Liver (tissue), 3 donors: Measurements from ENCODE around the gene ANKRD6.

ENCODE experiments used
- EGR1 ChIP-seq, 2 donors: IDR thresholded peaks; 2 replicates each; pipeline ENCODE4 v1.6.1; 2016 to 2018; ENCODE audit warnings: antibody characterized with exemption in 2 of 2, low read depth in 2 of 2
- JUND ChIP-seq, 2 donors: IDR thresholded peaks; 2 replicates each; pipeline ENCODE4 v1.6.1; 2016; ENCODE audit warnings: antibody characterized with exemption in 2 of 2
- MAX ChIP-seq: IDR thresholded peaks from 2 replicates; pipeline ENCODE4 v1.6.1; 2016; ENCODE audit warnings: antibody characterized with exemption
- RXRA ChIP-seq, 2 donors: IDR thresholded peaks; 2 replicates each; pipeline ENCODE4 v1.6.1; 2017 to 2018; ENCODE audit warnings: antibody characterized with exemption in 2 of 2, mild to moderate bottlenecking in 1 of 2
- TF ChIP-seq, protein P1 (sequence below): fragments of 150-350 bp; IDR thresholded peaks from 2 replicates; pipeline ENCODE4 v1.5.1; 2017; ENCODE audit warnings: improper control_type of control experiment, low read depth, low read length; ENCODE audit not compliant: missing input control
- donor health status: healthy.
- donor health status: healthy.

GRCh38 chr6:89590133-89590532, 157.2 kb downstream of the ANKRD6 start:
- TF ChIP-seq JUND (IDR thresholded peaks at IDR 0.05) (no peak), MAX (no peak), RXRA (IDR thresholded peaks at IDR 0.05) (no peak), EGR1 (IDR thresholded peaks at IDR 0.05; ENCODE audit: low read depth in 2 of 2) (no peak)
- TF ChIP-seq, protein P1, sequence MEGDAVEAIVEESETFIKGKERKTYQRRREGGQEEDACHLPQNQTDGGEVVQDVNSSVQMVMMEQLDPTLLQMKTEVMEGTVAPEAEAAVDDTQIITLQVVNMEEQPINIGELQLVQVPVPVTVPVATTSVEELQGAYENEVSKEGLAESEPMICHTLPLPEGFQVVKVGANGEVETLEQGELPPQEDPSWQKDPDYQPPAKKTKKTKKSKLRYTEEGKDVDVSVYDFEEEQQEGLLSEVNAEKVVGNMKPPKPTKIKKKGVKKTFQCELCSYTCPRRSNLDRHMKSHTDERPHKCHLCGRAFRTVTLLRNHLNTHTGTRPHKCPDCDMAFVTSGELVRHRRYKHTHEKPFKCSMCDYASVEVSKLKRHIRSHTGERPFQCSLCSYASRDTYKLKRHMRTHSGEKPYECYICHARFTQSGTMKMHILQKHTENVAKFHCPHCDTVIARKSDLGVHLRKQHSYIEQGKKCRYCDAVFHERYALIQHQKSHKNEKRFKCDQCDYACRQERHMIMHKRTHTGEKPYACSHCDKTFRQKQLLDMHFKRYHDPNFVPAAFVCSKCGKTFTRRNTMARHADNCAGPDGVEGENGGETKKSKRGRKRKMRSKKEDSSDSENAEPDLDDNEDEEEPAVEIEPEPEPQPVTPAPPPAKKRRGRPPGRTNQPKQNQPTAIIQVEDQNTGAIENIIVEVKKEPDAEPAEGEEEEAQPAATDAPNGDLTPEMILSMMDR, result no peak
